Ovary (tissue), 9 donors: ENCODE results near the gene SUCO. TPM values are rescaled to one million over a fixed set of nuclear protein-coding genes. Genes with fewer than 3 reads are reported as not detected.

Experiments used
- DNase-seq, 5 donors: peaks; one replicate each; pipeline ENCODE4 v3.0.0-alpha.2; 2019 to 2020
- H3K27ac ChIP-seq, 2 donors: fragments of 200-600 bp; one replicate each; pipeline versions ENCODE4 v1.5.1 to v1.8.0; 2019 to 2022
- H3K27me3 ChIP-seq: fragments of 200-600 bp; one replicate; pipeline ENCODE4 v1.8.0; 2022
- H3K36me3 ChIP-seq: fragments of 200-600 bp; sonication (generic); one replicate; pipeline ENCODE4 v1.5.1; 2019
- H3K4me1 ChIP-seq: one replicate; pipeline ENCODE4 v1.8.1; 2013; ENCODE audit warnings: mild to moderate bottlenecking, moderate library complexity; ENCODE audit not compliant: insufficient read depth
- H3K4me3 ChIP-seq: fragments of 200-600 bp; sonication (generic); one replicate; pipeline ENCODE4 v1.5.1; 2017
- H3K9me3 ChIP-seq, 2 donors: fragments of 200-600 bp in 1 of 2; sonication (generic) in 1 of 2; one replicate each; pipeline versions ENCODE4 v1.5.1 to v1.8.1; 2013 to 2019; ENCODE audit warnings: mild to moderate bottlenecking in 1 of 2, moderate library complexity in 1 of 2
- CTCF ChIP-seq, 3 donors: fragments of 450-650 bp in 2 of 3; fragments of 200-600 bp in 1 of 3; IDR thresholded peaks; one replicate each; pipeline versions ENCODE4 v1.5.1 to v1.8.0; 2016 to 2022; ENCODE audit warnings: antibody characterized with exemption in 3 of 3, mild to moderate bottlenecking in 1 of 3
- EP300 ChIP-seq: sonication (generic); formaldehyde crosslinking; IDR thresholded peaks from one replicate; pipeline ENCODE4 v1.6.1; 2017; ENCODE audit warnings: antibody characterized with exemption
- POLR2A ChIP-seq: fragments of 450-650 bp; IDR thresholded peaks from one replicate; pipeline ENCODE4 v1.6.1; 2017; ENCODE audit warnings: antibody characterized with exemption, mild to moderate bottlenecking, moderate library complexity
- WGBS, 3 donors: extraction: QIAGEN DNeasy Blood & Tissue Kit in 1 of 3; methylation state at CpG; one replicate each; pipeline versions ENCODE4 v1.1.5 to v1.1.7; 2013 to 2017; 5-methylcytosine and 5-hydroxymethylcytosine counted together
- intact Hi-C, 4 donors: fragments of 100-400 bp; cut with DNase I; formaldehyde crosslinking; loops; one replicate each; pipeline versions ENCODE4 v1.11.0 to v1.15.1; 2022 to 2023
- polyA plus RNA-seq, 2 donors: library from polyadenylated mRNA; stranded (reverse); fragments of 200-250 nt in 1 of 2; fragments of 350-450 nt in 1 of 2; fragmentation: Illumina TruSeq in 1 of 2; extraction: RNeasy Lipid Tissue Mini Kit (QIAGEN cat#74804) in 1 of 2; gene quantifications; one replicate each; pipeline ENCODE4 v1.2.3, GENCODE V29; 2013 to 2014
- total RNA-seq, 7 donors: library from RNA; depleted of rRNA in 2 of 7; stranded (reverse); fragments of >200 nt in 2 of 7; fragmentation: NEBNext Ultra II Directional in 3 of 7; extraction: Animal tissue kit (Norgen Biotek cat#: 25700) in 3 of 7; gene quantifications; one replicate each; pipeline versions ENCODE4 v1.1.0 to v1.2.4, GENCODE V29; 2016 to 2023
- donor health status: DM: no; HTN: no; CAD: no; lungs with moderate emphysema.
- donor health status: DM: no; HTN: no; CAD: no.
- donor health status: Bipolar disorder and iron deficiency.
- donor health status: DM: yes; HTN: yes; CAD: no.
- donor health status: DM: no; HTN: no; CAD: no.
- donor health status: DM: yes; HTN: yes; CAD: no.

SUCO gene
- total and polyA plus RNA-seq, 9 donors: 14.0 to 68.1 (median 55.5) TPM

DNA sequence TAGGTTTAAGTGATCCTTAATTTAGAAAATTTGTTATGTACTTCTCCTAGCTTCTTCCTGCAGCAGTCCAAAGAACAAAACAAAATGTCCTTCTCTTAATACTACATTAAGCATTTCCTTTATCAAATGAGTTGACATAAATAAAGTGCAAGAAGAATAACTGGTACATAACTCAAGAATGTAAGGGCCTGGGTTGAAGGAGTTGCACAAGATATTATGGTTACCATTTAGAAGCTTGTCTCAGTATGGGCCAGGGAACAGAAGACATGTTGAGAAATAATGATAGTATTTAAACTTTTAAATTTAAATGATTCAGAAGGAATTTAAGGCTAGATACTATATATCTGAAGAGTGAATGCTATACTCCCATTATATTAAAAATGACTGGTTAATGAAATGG, 23.5 kb downstream of the SUCO start:
- H3K27me3 ChIP-seq: no peaks in the 10 kb centered on the region
- no peaks in the 10 kb centered on the region for H3K9me3 ChIP-seq
- no peak overlapping the region for H3K27ac ChIP-seq
- TF ChIP-seq POLR2A (no peak), EP300 (no peak), CTCF (IDR thresholded peaks at IDR 0.05) (no peak)
- H3K36me3 ChIP-seq: no peaks in the 10 kb centered on the region
- intact Hi-C loops: no loop called here
- H3K4me3 ChIP-seq: no peak overlapping the region
- H3K4me1 ChIP-seq: no peaks in the 10 kb centered on the region
- no peak for DNase-seq

DNA sequence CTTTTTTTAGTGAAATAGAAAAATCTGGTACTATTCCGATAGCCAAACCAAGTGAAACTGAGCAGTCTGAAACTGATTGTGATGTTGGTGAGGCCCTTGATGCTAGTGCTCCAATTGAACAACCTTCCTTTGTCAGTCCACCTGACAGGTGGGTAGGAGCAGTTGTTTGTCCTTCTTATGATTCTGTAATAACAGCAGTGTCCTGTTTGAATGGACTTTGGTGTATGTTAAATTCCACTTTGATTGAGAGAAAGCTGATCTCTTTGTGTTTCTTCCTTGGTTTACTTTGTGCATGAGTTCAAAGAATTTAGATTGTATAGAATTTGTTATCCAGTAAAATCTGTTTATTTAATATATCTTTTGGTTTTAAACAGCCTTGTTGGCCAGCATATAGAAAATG, 24.3 kb downstream of the SUCO start:
- no peaks in the 10 kb centered on the region for H3K36me3 ChIP-seq
- H3K27ac ChIP-seq: no peak overlapping the region
- no peak overlapping the region for H3K4me3 ChIP-seq
- no peaks in the 10 kb centered on the region for H3K9me3 ChIP-seq
- intact Hi-C loops: no loop called here
- H3K4me1 ChIP-seq: no peaks in the 10 kb centered on the region
- H3K27me3 ChIP-seq: no peaks in the 10 kb centered on the region
- TF ChIP-seq EP300 (no peak), CTCF (IDR thresholded peaks at IDR 0.05) (no peak), POLR2A (no peak)
- DNase-seq: no peak
- WGBS, 3 donors: 96 to 100% (median 100%) methylated on average over 1 of the region's 1 CpG

GRCh38 chr1:172559572-172560210, 26.7 kb downstream of the SUCO start:
- Histone ChIP-seq H3K36me3 (no peaks in the 10 kb centered on the region), H3K4me1 (no peaks in the 10 kb centered on the region), H3K9me3 (no peaks in the 10 kb centered on the region), H3K4me3 (no peak overlapping the region), H3K27me3 (no peaks in the 10 kb centered on the region), H3K27ac (no peak overlapping the region)
- intact Hi-C loops: no loop called here
- TF ChIP-seq CTCF (IDR thresholded peaks at IDR 0.05) (no peak), POLR2A (no peak), EP300 (no peak)
- DNase-seq: no peak
- 82 to 92% (median 85%) methylated on average over 4 of the region's 4 CpGs for WGBS, 3 donors

DNA sequence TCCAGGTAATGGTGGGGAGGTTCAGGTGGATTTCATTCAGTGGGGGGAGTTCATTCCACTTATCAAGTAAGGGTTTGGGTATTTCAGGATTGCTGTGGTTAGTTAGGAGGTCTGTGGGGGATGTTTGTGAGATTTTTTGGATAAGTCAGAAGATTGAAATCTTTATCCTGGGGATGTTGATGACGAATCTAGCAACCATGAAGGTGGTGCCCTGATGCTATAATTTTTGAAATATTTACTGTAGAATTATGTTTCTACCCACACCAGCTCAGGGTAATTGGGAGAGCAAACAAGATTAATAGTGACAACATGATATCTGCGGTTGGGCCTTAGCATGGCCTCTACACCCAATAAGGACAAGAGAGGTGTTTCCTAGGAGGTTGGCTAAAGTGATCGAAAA, 28.3 kb downstream of the SUCO start:
- 95 to 98% (median 97%) methylated on average over 3 of the region's 3 CpGs for WGBS, 3 donors
- TF ChIP-seq POLR2A (no peak), EP300 (no peak)
- DNase-seq: no peak
- intact Hi-C loops: no loop called here
- H3K27me3 ChIP-seq: no peaks in the 10 kb centered on the region
- H3K27ac ChIP-seq: no peak overlapping the region
- H3K36me3 ChIP-seq: no peaks in the 10 kb centered on the region
- no peaks in the 10 kb centered on the region for H3K4me1 ChIP-seq
- no peaks in the 10 kb centered on the region for H3K9me3 ChIP-seq
- H3K4me3 ChIP-seq: no peak overlapping the region

DNA sequence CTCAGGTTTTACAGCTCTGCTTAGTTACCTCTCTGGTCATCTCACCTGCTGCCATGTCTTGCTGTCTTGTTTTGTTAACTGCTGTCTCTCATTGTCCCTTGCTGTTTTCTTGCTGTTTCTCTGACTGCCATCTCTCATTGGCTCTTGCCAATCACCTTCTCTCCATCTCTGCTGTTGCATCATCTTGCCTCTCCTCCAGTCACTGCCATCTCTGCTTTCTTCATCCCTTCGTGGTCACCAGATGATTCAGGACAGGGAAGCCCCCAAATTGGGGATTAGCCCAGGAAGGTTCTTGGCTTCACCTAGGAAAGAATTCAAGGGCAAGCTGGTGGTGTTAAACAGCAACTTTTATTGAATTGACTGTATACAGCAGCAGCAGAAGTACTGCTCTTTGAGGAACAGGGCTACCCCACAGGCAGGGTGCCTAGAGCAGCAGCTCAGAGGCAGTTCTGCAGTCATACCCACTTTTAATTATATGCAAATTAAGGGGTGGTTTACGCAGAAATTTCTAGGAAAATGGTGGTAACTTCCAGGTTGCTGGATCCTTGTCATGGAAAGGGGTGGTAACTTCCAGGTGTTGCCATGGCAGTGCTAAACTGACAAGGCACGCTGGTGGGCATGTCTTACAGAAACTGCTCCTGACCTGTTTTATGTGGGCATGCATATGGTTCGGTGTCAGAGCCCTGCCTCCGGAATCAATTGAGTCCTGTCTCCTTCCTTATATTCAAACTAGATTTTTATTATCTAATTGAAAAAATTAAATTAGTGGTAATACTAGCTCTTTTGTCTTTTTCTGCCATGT, 33.4 kb downstream of the SUCO start:
- 88 to 92% (median 92%) methylated on average over 5 of the region's 5 CpGs for WGBS, 3 donors

More for the DNA sequence above, 33.4 kb downstream of the SUCO start:
- no peak overlapping the region for H3K27ac ChIP-seq
- no peaks in the 10 kb centered on the region for H3K36me3 ChIP-seq
- intact Hi-C loops: no loop called here
- H3K4me3 ChIP-seq: no peak overlapping the region
- no peak for DNase-seq
- no peak for TF ChIP-seq CTCF (IDR thresholded peaks at IDR 0.05)
- H3K9me3 ChIP-seq: no peaks in the 10 kb centered on the region
- no peaks in the 10 kb centered on the region for H3K4me1 ChIP-seq
- no peaks in the 10 kb centered on the region for H3K27me3 ChIP-seq
